ENCODE data around the gene FAM107A. TPM values are rescaled to one million over a fixed set of nuclear protein-coding genes. Genes with fewer than 3 reads are reported as not detected.

FAM107A gene
- total and polyA plus RNA-seq, 8 donors, result 1.7 to 21.0 (median 6.9) TPM

DNA sequence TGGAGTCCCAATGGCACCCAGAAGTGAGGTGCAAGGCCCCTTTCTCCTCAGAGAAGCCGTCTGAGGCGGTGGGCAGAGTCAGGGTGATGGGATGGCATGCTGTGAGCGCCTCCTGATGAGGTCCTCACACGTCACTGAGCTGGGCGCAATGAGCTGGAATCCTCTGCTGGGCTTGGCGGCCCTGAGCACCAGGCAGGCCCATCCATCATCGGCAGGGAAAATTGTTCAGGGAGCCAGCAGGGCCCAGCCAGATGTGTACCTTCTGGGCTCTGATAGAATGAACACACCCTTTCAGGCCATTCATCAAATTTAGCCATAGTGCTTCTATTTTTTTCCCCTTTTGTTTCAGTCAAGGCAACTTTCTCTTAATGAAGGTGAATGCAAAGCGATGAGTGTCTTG is 45.7 kb upstream of the FAM107A start:
- no peak for FAIRE-seq
- TF ChIP-seq, protein P1, sequence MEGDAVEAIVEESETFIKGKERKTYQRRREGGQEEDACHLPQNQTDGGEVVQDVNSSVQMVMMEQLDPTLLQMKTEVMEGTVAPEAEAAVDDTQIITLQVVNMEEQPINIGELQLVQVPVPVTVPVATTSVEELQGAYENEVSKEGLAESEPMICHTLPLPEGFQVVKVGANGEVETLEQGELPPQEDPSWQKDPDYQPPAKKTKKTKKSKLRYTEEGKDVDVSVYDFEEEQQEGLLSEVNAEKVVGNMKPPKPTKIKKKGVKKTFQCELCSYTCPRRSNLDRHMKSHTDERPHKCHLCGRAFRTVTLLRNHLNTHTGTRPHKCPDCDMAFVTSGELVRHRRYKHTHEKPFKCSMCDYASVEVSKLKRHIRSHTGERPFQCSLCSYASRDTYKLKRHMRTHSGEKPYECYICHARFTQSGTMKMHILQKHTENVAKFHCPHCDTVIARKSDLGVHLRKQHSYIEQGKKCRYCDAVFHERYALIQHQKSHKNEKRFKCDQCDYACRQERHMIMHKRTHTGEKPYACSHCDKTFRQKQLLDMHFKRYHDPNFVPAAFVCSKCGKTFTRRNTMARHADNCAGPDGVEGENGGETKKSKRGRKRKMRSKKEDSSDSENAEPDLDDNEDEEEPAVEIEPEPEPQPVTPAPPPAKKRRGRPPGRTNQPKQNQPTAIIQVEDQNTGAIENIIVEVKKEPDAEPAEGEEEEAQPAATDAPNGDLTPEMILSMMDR (IDR thresholded peaks at IDR 0.05), result no peak
- Histone ChIP-seq H3K4me1 (peaks cover 0 to 10% (median 8%) of the 10 kb centered on the region in 3 donors), H3K4me3 (no peak overlapping the region), H3K9me3 (no peaks in the 10 kb centered on the region), H3K27me3 (no peaks in the 10 kb centered on the region), H3K27ac (no peak overlapping the region), H3K36me3 (no peaks in the 10 kb centered on the region)
- intact Hi-C loops (cut with DNase I), result no loop called here
- ATAC-seq, result no peak
- DNase-seq, result no peak
- WGBS, 2 donors, result 91 to 96% methylated on average over 8 of the region's 8 CpGs

DNA sequence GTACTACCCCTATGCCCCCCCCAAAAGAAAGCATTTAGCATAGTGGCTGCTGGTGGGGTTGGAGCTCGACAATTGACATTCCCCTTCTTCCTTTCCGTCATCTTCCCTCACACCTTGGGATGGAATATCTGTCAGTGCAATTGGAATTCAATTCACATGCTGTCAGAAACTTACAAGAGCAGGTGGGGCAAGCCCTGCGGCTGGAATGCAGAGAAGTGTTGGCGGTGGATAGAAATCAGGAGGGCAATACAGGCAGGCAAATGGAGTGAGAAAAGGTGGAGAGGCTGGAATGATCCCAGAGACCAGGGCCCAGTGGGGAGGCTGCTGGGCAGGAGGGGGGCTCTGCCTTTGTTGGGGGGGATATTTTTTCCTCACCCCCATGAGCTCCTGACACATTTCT is 45.2 kb upstream of the FAM107A start:
- Histone ChIP-seq H3K27ac (no peak overlapping the region), H3K36me3 (no peaks in the 10 kb centered on the region), H3K27me3 (no peaks in the 10 kb centered on the region), H3K4me1 (peaks cover 0 to 8% (median 5%) of the 10 kb centered on the region in 3 donors), H3K9me3 (no peaks in the 10 kb centered on the region), H3K4me3 (no peak overlapping the region)
- no peak for ATAC-seq
- TF ChIP-seq, protein P1 (IDR thresholded peaks at IDR 0.05), result no peak
- intact Hi-C loops (cut with DNase I), result no loop called here
- DNase-seq, result no peak
- 86 to 97% methylated on average over 4 of the region's 4 CpGs for WGBS, 2 donors
- no peak for FAIRE-seq

- Histone ChIP-seq H3K36me3 (no peaks in the 10 kb centered on the region), H3K9me3 (no peaks in the 10 kb centered on the region), H3K27me3 (no peaks in the 10 kb centered on the region), H3K4me1 (no peaks in the 10 kb centered on the region), H3K27ac (no peak overlapping the region), H3K4me3 (no peak overlapping the region)
- intact Hi-C loops (cut with DNase I), result no loop called here
- FAIRE-seq (no peak), DNase-seq (no peak), ATAC-seq (peak in 1 of 4 donors; percentile 36)
- 76 to 79% methylated on average over 6 of the region's 6 CpGs for WGBS, 2 donors
- TF ChIP-seq, protein P1 (IDR thresholded peaks at IDR 0.05), result no peak
These were observed 44.1 kb upstream of the FAM107A start for GRCh38 chr3:58621086-58621830.

DNA sequence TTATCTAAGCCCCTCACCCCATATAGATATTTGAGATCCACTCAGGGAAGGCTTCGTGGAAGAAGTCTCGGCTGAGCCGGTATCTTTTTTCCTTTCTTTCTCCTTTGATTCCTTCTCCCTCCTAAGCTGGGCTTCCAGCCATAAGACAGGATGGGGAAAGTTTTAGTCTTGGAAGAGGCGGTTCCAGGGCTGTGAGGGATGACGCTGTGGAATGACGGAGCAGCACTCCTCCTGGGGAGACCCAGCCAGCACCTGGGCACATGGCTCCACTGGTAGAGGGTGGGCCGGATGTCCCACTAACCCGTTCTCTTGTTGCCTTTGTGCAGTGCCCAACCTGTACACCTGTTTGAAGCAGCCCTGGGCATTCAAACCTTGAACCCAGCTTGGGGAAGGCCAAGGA is 43.2 kb upstream of the FAM107A start:
- Histone ChIP-seq H3K4me3 (no peak overlapping the region), H3K27ac (no peak overlapping the region), H3K36me3 (no peaks in the 10 kb centered on the region), H3K27me3 (no peaks in the 10 kb centered on the region), H3K9me3 (no peaks in the 10 kb centered on the region), H3K4me1 (no peaks in the 10 kb centered on the region)
- FAIRE-seq, result no peak
- no peak for ATAC-seq
- TF ChIP-seq, protein P1 (IDR thresholded peaks at IDR 0.05), result no peak
- DNase-seq, result no peak
- intact Hi-C loops (cut with DNase I), result no loop called here
- WGBS, 2 donors, result 88 to 91% methylated on average over 8 of the region's 8 CpGs

DNA sequence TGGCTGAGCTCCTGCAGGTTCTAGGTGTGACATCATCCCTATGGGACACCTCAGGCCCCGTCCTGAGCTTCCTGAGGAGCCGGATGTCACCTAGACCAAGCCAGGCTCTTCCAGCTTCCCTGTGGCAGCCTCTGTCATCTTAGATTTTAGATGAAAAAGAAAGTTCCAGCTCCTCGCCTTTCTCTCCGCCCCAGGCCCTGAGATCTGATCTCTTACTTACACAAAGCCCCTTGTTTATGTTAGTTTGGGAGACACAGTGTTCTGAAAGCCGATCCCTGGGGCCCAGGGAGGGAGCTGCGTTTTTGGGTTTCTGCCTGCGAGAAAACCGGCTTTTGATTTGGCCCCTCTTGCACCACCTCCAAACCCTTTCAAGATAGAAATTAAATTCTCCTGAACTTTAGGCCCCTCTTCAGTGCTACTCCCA is 40.2 kb upstream of the FAM107A start:
- Histone ChIP-seq H3K27ac (no peak overlapping the region), H3K9me3 (no peaks in the 10 kb centered on the region), H3K4me1 (no peaks in the 10 kb centered on the region), H3K4me3 (no peak overlapping the region), H3K36me3 (no peaks in the 10 kb centered on the region), H3K27me3 (no peaks in the 10 kb centered on the region)
- 74 to 80% methylated on average over 8 of the region's 8 CpGs for WGBS, 2 donors
- intact Hi-C loops (cut with DNase I), result no loop called here
- DNase-seq, result no peak
- TF ChIP-seq, protein P1 (IDR thresholded peaks at IDR 0.05), result no peak
- ATAC-seq, result no peak
- no peak for FAIRE-seq
